Measurements from ENCODE around the gene DIS3. TPM values are rescaled to one million over a fixed set of nuclear protein-coding genes. Genes with fewer than 3 reads are reported as not detected.

Gene DIS3
- total and polyA plus RNA-seq, 10 of the 15 experiments (the other 5 are each of a cell fraction or from before 2014, with no cell fraction given): 10.8 to 65.3 (median 39.2) TPM

DNA sequence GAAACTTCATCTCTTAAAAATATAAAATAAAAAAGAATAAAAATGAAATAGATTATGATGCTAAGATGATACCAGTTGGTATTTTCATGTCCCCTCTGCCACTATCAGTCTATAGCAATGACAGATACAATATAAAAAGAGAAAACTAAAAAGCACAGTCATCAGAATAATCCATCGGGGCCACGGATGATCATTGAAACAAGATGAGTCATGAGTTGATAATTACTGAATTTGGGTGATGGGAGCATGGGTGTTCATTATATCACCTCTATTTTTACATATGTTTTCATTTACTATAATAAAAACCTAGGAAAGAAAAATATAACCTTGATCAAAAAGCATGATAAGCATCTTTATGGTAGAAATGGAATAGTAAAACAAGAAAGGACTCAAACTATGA, 41.4 kb upstream of the DIS3 start (continued):
- TF ChIP-seq, protein P1, sequence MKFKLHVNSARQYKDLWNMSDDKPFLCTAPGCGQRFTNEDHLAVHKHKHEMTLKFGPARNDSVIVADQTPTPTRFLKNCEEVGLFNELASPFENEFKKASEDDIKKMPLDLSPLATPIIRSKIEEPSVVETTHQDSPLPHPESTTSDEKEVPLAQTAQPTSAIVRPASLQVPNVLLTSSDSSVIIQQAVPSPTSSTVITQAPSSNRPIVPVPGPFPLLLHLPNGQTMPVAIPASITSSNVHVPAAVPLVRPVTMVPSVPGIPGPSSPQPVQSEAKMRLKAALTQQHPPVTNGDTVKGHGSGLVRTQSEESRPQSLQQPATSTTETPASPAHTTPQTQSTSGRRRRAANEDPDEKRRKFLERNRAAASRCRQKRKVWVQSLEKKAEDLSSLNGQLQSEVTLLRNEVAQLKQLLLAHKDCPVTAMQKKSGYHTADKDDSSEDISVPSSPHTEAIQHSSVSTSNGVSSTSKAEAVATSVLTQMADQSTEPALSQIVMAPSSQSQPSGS (IDR thresholded peaks at IDR 0.05; ENCODE audit: low read length): no peak
- no peak for TF ChIP-seq NFIC (IDR thresholded peaks at IDR 0.05; ENCODE audit: low read depth, low read length)
- TF ChIP-seq, protein P2, sequence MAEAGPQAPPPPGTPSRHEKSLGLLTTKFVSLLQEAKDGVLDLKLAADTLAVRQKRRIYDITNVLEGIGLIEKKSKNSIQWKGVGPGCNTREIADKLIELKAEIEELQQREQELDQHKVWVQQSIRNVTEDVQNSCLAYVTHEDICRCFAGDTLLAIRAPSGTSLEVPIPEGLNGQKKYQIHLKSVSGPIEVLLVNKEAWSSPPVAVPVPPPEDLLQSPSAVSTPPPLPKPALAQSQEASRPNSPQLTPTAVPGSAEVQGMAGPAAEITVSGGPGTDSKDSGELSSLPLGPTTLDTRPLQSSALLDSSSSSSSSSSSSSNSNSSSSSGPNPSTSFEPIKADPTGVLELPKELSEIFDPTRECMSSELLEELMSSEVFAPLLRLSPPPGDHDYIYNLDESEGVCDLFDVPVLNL (IDR thresholded peaks at IDR 0.05; ENCODE audit: low read depth, low read length): no peak

DNA sequence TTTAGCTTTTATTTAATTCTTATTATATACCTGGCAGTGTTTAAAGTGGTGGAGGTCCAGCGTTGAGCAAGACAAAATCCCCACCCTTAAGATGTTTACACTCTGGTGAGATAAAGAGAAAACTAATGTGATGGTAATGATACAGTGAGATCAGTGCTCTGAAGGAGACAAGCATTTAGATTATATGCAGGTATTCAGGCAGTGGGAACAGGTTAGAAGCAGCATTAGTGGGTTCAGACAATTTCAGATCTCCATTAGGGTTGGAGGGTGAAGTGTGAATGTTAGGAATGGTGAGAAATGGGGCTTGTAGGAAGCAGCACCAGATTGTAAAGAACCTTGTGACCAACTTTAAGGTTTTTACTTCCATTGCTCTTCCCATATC, 39.2 kb upstream of the DIS3 start:
- no peak overlapping the region for H3K4me3 ChIP-seq
- ChIA-PET SMC1A (ENCODE audit: uncharacterized antibody, unreplicated experiment) (no interaction called here), RAD21 (ENCODE audit: unreplicated experiment) (no interaction called here), POLR2A (no interaction called here), CTCF (interaction anchor here (3.0 kb wide), 1 partner anchor 13 kb away, joined by 13 read pairs; no protein-coding TSS in a partner anchor)
- H3K27me3 ChIP-seq (replicated peaks in 1 of 2; ENCODE audit: control insufficient read depth in 2 of 2, insufficient read depth in 2 of 2, low read length in 1 of 2): no peaks in the 10 kb centered on the region
- no TSS peak for BruUV-seq (replicated peaks)
- H3K27ac ChIP-seq (ENCODE audit: control insufficient read depth, insufficient read depth): no peak overlapping the region
- in situ Hi-C loops (cut with MboI): loop anchor here (25.0 kb wide), 1 partner anchor 591 kb away; no protein-coding TSS in a partner anchor
- TF ChIP-seq HDAC6 (IDR thresholded peaks at IDR 0.05; ENCODE audit: unreplicated experiment): no peak
- no peak for TF ChIP-seq RELA (IDR thresholded peaks at IDR 0.05; ENCODE audit: borderline replicate concordance, partially characterized antibody)
- TF ChIP-seq BMI1 (IDR thresholded peaks at IDR 0.05; ENCODE audit: borderline replicate concordance): no peak
- no peak for TF ChIP-seq SRF (IDR thresholded peaks at IDR 0.05; ENCODE audit: low read depth in 2 of 2, low read length in 2 of 2)
- TF ChIP-seq, protein P3, sequence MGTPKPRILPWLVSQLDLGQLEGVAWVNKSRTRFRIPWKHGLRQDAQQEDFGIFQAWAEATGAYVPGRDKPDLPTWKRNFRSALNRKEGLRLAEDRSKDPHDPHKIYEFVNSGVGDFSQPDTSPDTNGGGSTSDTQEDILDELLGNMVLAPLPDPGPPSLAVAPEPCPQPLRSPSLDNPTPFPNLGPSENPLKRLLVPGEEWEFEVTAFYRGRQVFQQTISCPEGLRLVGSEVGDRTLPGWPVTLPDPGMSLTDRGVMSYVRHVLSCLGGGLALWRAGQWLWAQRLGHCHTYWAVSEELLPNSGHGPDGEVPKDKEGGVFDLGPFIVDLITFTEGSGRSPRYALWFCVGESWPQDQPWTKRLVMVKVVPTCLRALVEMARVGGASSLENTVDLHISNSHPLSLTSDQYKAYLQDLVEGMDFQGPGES (IDR thresholded peaks at IDR 0.05): no peak
- TF ChIP-seq TCF7 (IDR thresholded peaks at IDR 0.05; ENCODE audit: borderline replicate concordance): no peak
- TF ChIP-seq, protein P4, sequence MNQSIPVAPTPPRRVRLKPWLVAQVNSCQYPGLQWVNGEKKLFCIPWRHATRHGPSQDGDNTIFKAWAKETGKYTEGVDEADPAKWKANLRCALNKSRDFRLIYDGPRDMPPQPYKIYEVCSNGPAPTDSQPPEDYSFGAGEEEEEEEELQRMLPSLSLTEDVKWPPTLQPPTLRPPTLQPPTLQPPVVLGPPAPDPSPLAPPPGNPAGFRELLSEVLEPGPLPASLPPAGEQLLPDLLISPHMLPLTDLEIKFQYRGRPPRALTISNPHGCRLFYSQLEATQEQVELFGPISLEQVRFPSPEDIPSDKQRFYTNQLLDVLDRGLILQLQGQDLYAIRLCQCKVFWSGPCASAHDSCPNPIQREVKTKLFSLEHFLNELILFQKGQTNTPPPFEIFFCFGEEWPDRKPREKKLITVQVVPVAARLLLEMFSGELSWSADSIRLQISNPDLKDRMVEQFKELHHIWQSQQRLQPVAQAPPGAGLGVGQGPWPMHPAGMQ (IDR thresholded peaks at IDR 0.05; ENCODE audit: borderline replicate concordance): no peak
- TF ChIP-seq EP300 (IDR thresholded peaks at IDR 0.05; ENCODE audit: borderline replicate concordance in 1 of 2, control insufficient read depth in 1 of 2, low read depth in 2 of 2, low read length in 2 of 2): no peak
- TF ChIP-seq BCL11A (IDR thresholded peaks at IDR 0.05; ENCODE audit: low read depth, low read length): no peak
- TF ChIP-seq POLR2A (IDR thresholded peaks at IDR 0.05; ENCODE audit: low read depth, low read length): no peak
- TF ChIP-seq ASH2L (IDR thresholded peaks at IDR 0.05; ENCODE audit: borderline replicate concordance, low read depth): no peak
- TF ChIP-seq, protein P5, sequence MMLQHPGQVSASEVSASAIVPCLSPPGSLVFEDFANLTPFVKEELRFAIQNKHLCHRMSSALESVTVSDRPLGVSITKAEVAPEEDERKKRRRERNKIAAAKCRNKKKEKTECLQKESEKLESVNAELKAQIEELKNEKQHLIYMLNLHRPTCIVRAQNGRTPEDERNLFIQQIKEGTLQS (IDR thresholded peaks at IDR 0.05; ENCODE audit: borderline replicate concordance, extremely low read depth, low read depth, low read length): no peak
- no peak for TF ChIP-seq HDGF (IDR thresholded peaks at IDR 0.05)
- no peak overlapping the region for H3K9ac ChIP-seq (ENCODE audit: control insufficient read depth, insufficient read depth, low read length)
- H3K36me3 ChIP-seq (ENCODE audit: control insufficient read depth in 2 of 2, insufficient read depth in 2 of 2, low read length in 1 of 2): peaks cover 0 to 5% of the 10 kb centered on the region in 2 experiments; a peak in 3 of 4 replicates
- intact Hi-C loops (cut with micrococcal nuclease; ENCODE audit: unreplicated experiment): no loop called here
- no peak for DNase-seq (ENCODE audit: low read depth, low spot score)
- no peak for FAIRE-seq
- no peaks in the 10 kb centered on the region for H3K9me3 ChIP-seq (replicated peaks; ENCODE audit: control insufficient read depth, insufficient read depth, low read length)
- no peak overlapping the region for H2AFZ ChIP-seq (ENCODE audit: control insufficient read depth, low read depth, low read length)
- H3K4me2 ChIP-seq (ENCODE audit: control insufficient read depth, insufficient read depth): no peak overlapping the region
- no peaks in the 10 kb centered on the region for H3K4me1 ChIP-seq (ENCODE audit: control insufficient read depth, insufficient read depth, low read length)
- H4K20me1 ChIP-seq (ENCODE audit: control insufficient read depth, insufficient read depth): no peaks in the 10 kb centered on the region
- H3K79me2 ChIP-seq (ENCODE audit: control insufficient read depth, insufficient read depth, low read length): no peaks in the 10 kb centered on the region
- no peak for ATAC-seq
- 100% methylated on average over 1 of the region's 1 CpG for whole genome bisulfite sequencing (ENCODE audit: insufficient coverage, insufficient replicate concordance, low lambda C conversion rate, missing lambda C conversion rate)
